Uterus (tissue), 2 donors: Measurements from ENCODE around the gene MYL10.

Experiments used
- POLR2A ChIP-seq, 2 donors: fragments of 450-650 bp; IDR thresholded peaks; one replicate each; pipeline ENCODE4 v1.6.1; 2016; ENCODE audit warnings: antibody characterized with exemption in 2 of 2, mild to moderate bottlenecking in 1 of 2, moderate library complexity in 1 of 2
- TF ChIP-seq, protein P1 (sequence below), 4 experiments: fragments of 200-600 bp in 2 of 4; fragments of 450-650 bp in 2 of 4; sonication (generic) in 2 of 4; IDR thresholded peaks; one replicate each; pipeline ENCODE4 v1.5.1; 2016 to 2019; ENCODE audit warnings: antibody characterized with exemption in 4 of 4, mild to moderate bottlenecking in 2 of 4, moderate library complexity in 1 of 4

DNA sequence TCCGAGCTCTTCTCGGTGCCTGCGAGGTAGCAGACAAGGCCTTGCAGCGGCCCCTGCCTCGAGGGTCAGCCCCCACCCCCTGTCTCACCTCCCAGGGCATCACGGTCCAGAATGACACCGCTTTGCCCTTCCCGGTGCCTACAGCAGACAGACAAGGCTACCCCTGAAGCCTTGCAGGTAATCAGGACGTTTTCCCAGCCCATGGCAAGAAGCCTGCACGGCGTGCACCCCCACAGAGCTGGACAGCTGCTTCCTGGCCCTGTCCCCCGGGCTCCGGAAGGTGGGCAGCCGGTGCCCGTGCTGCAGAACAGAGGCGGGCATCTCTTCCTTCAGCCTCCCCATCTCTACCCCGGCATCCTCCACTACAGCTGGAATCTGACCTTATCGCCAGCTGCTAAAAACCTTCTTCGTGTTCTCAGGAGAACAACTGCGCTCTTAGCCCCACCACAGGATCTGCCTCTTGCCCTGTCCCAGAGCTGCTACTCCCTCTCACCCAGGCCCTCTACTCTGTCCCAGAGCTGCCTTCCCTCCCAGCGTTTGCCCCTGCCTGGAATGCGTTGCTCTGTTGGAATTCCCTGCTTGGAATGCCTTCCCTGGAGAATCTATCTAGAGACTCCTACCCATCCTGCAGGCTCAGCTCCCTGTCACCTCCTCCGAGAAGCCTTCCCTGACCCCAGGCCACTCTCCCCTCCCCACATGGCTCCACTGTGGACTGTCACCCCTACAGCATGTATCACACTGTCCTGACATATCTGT lies 4.7 kb downstream of the MYL10 start:
- TF ChIP-seq, protein P1, sequence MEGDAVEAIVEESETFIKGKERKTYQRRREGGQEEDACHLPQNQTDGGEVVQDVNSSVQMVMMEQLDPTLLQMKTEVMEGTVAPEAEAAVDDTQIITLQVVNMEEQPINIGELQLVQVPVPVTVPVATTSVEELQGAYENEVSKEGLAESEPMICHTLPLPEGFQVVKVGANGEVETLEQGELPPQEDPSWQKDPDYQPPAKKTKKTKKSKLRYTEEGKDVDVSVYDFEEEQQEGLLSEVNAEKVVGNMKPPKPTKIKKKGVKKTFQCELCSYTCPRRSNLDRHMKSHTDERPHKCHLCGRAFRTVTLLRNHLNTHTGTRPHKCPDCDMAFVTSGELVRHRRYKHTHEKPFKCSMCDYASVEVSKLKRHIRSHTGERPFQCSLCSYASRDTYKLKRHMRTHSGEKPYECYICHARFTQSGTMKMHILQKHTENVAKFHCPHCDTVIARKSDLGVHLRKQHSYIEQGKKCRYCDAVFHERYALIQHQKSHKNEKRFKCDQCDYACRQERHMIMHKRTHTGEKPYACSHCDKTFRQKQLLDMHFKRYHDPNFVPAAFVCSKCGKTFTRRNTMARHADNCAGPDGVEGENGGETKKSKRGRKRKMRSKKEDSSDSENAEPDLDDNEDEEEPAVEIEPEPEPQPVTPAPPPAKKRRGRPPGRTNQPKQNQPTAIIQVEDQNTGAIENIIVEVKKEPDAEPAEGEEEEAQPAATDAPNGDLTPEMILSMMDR (IDR thresholded peaks at IDR 0.05): no peak
- TF ChIP-seq POLR2A (IDR thresholded peaks at IDR 0.05): no peak
